NCI-H187 (cell line): Measurements from ENCODE around the gene CAMK2G.
"Not testable (repeated sequence)": the region's sequence is repeated elsewhere in the genome, so short reads cannot be mapped to it uniquely, and the experiment has no call there.

Experiments used
- DNase-seq, 2 experiments: peaks; one replicate each; lab custom pipeline; 2025; lab: John Stamatoyannopoulos, UW

Gene CAMK2G

DNA sequence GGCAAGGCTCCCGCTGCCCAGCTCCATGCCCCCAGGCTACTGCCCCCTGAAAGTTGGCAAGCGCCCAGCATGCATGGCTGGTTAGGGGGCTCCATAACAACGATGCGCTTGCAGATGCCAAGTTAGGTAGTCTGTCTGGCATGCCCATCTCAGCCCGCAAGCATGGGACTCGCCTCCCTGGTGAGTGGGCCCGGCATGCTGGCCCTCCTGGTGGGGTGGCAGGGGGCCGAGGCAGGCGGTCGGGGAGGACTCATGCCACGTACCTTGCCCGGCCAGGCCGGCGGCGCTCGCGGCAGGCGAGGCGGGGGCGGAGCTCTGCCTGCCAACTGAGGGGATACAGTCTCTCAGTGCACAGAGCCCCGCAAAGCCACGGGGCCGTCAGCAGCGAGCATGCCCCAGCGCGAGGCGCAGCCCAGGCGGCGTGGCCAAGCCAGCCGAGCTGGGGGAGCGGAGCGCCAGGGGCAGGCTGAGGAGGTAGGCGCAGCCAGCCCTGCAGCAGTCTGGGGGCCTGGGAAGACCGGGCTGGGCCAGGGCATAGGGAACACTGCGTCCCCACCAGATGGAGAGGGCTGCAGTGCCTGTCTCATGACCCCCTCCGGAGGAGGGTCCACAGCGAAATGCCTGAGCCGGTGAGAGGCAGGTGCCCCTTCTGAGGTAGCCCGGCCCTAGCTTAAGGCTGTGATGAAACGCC is 34.9 kb downstream of the CAMK2G start:
- no peak for DNase-seq

DNA sequence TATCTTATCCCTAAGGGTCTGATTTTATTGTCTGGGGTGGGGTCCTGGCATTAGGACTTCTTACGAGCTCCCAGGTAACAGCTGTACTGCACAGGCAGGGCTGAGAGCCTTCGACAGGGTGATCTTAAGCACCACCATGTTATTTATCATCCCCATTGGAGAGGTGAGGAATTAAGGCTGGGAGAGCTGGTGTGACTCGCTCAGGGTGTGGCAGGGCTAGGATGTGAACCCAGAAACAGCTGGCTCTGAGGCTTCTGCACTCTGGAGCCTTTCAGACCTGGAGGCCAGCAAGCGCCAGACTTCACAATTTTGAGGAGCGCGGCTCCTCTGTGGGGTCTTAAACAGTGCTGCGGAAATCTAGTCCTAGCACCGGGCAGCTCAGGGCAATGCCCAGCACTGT is 35.5 kb downstream of the CAMK2G start:
- DNase-seq: no peak

DNA sequence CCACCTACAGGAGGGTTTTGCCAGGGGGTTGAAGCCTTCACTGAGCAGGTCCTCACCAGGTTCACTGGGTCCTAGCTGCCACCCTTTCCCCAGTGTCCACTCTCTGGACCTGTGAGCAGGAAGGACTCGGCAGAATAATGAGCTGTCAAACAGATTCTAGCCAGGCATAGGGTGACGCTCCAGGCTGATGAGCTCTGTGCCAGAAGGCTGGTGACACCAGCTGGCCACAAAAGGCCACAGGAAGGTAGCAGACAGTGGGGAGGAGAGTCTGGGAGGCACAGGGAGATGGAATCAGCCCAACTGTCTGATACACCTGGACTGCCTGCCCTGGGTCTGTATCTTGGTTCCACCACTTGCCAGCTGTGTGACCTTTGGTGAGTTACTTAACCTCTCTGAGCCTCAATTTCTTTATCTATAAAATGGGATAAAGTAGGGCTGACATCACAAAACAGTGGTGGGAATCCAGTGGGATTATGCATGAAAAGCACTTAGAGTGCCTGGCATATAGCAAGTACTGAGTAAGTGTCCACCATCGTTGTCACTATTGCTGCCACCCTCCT is 36.3 kb downstream of the CAMK2G start:
- no peak for DNase-seq

DNA sequence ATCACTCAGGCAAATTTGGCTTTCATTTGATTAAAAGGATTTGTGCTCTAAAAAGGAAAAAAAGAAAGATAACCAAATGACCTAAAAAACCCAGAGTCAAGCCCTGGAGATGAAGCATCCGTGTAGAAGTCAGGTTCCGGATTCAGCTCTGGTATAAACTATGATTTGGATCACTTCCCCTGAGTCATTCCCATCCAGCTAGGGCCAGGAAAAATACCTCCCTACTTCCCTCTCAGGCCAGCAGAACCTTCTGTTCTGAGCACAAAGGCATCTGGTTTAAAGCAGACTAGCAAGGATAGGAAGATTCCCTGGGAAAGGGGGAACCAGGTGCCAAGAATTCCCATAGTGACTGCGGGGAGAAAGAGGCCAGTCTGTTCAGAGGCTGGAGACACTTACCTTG is 37.3 kb downstream of the CAMK2G start:
- no peak for DNase-seq

DNA sequence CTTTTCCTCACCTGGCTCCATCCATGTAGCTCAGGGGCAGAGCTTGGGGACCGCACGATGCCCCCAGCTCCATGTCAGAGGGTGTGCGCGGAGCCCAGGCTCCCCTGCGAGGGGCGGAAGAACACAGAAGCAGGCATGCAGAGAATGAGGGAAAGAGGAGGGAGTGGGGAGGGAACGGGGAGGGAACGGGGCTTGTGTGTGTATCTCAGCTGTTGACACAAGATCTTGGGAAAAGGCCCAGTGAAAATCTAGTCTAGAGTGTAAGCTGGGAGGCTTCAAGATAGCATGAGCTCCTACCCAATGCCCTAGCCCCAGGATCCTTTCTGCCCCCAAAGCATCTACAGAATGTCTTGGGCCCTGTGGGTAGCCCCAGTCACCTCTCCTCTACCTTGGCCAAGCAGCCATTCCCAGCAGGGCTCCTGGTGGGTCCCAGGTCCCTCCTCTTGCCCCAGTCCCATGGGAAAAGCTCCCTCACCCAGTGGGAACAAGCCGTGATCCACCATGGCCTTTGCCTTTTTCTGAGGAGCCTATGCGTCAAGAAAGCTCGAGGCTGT is 37.9 kb downstream of the CAMK2G start:
- DNase-seq: no peak

DNA sequence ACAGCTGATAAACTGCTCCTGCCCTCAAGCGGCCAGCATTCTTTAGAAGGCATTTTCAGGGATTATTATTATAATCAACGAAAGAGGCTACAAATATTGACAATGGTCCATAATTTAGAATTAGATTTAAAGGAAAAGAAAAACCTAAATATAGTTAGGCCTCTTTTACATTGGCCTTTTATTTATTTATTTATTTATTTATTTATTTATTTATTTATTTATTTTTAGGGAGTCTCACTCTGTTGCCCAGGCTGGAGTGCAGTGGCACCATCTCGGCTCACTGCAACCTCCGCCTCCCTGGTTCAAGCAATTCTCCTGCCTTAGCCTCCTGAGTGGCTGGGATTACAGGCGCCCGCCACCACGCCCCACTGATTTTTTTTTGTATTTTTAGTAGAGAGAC is 45.3 kb downstream of the CAMK2G start:
- not testable (repeated sequence) for DNase-seq

DNA sequence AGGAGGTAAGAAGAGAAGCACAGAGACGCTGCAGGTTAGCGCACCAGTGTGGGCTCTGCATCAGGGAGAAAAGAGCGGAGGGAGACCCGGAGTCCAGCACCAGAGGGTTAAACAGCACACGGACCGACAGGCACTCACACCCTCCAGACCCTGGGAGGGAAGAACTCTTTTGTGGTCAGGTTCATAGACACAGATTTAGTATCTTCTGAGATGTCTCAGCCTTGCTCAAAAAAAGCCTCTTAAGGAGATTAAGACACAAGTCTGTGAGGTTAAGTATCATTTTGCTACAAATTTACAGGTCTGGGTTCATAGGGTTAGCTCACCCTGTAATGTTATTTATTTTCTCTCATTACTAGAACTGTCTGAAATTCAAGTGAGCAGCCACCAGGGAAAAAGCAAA is 46.2 kb downstream of the CAMK2G start:
- DNase-seq: no peak

DNA sequence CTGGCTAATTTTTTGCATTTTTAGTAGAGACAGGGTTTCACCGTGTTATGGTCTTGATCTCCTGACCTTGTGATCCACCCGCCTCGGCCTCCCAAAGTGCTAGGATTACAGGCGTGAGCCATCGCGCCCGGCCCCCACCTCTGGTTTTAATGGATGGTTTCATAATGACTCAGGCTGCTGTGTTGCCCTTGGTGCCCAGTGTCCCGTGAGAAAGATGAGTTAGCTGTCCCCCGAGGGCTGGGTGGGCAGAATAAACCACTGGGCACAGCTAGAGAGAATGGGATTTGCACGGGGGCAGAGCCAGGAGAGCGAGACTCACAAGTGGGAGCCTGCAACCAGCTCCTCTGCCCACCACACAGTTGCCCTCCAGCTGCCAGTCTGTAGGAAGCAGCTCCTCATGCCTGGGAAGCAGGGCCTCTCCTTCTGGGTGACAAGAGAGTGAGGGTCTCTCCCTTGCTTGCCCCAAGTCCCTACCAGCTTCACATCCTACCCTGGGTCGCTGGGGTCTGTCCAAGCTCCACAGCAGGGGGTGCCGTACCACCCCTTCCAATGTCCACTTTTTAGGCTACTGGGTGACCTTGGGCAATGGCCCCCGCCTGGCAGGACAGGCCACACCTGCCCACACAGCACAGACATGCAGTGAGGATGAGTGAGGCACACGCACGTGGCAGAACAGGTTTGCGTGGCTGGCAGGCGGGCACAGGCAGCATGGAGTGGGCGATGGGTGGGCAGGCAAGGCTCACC is 46.8 kb downstream of the CAMK2G start:
- no peak for DNase-seq

DNA sequence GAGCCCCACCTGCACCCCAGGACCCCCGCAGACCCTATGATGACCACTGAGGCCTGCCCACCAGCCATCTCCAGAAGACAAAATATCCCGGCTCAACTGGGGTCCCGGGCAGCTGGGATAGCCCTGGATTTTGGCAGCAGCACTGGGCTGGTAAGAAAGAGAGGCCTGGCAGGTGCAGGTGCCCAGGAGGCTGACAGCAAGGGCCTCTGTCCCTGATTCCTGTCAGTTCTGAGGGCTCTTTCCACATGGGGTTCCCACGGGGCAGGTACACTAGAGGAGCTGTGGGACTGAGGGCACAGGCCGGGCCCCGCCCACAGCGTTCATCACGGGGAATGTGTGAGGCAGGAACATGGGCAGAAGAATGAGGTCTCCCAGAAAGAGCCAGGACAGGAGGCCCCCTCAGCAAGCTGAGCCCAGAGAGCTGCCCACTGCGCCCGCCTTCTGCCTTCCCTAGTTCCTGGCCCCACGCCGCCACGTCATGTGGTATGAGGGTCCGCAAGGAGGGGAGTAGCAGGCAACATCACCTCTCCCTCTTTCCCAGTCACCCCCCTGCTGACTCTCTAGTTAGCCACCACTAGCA is 50.1 kb downstream of the CAMK2G start:
- no peak for DNase-seq

DNA sequence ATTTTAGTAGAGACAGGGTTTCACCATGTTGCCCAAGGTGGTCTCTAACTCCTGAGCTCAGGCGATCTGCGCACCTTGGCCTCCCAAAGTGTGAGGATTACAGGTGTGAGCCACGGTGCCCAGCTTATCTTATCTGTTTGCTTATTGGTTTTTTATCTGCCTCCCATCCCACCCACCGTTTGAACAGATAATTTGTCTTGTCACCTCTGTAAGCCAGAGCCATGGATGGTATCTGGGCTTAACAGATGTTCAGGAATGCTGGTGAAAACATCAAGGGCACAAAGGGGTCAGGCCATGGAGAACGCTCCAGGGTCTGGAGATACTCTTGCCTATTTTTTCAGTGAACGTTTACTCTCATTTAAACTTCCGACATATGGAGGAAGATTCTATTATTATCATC is 51.0 kb downstream of the CAMK2G start:
- no peak for DNase-seq

DNA sequence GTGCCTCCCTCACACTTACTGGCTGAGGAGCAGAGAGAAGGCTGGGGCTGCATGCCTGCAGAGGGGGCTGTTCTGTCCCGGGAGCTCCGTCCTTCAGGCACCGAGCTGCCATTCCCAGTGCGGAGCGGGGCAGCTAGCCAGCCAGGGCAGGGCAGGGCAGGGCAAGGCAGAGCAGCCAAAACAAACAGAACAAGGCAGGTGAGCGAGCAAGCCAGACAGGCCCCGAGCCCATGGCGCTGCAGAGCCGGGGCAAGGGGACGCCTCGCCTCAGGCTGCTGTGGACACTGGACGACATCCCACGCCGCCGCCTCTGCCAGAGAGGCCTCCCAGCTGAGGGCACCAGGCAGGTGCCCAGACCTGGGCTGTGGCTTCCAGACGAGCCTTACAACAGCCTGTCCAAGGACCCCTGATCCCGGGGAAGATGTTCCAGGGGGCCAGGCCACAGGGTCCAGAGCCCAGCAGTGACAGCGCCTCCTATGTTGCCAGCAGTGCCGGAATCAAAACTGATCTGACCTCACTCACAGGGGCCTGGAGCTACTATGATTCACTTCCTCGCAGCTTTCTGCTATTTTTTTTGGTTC is 54.8 kb downstream of the CAMK2G start:
- DNase-seq: no peak

DNA sequence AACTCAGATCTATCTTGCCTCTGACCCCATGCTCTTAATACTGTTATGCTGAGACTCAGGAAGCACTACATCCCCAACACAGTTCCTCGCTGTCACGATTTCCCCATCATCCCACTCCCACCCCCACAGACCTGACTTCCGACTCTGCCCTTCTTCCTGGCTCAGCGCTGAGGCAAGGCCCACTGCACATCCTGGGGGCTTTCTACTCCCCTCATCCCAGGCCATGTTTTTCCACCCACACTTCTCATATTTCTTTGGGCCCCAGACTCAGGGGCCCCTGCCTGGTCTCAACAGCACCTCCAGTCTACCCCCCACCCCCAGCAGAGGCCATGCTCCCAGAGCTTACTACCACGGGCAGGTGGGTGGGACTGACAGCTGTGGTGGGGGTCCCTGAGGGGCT is 55.3 kb downstream of the CAMK2G start:
- no peak for DNase-seq

DNA sequence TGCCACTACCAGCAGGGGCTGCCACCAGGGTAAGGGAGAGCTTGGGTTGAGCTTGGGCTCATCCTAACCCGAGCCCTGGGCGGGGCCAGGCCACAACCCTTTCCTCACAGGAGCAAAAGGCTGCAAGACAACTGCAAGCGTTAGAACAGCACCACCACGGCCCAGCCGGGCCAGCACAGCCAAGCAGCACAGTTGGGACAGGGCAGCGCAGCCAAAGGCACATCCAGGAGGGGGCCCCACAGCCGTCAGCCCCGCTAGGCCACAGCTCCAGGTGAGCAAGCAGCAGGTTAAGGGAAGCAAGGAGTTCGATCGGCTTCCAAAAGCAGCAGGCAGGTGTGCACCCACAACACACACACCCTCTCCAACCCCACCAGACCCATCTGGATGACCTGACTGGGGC is 56.0 kb downstream of the CAMK2G start:
- DNase-seq: no peak

DNA sequence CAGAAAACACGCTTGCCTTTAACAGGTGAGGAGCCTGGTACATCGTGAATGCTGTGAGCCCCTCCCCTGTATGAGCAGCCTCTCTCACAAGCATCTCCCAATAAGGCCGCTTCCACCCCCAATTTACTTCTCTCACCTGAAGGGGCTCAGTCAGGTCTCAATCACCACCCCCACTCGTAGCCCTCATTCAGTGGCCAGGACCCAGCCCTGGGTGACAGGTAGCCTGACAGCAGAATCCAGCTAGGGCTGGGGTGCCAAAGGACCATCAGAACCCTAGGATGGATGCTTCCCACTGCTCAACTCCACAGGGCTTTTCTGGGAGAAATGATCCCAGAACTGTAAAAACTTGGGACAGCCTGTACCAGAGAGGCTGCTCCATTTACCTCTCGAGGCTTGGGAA is 56.5 kb downstream of the CAMK2G start:
- no peak for DNase-seq

DNA sequence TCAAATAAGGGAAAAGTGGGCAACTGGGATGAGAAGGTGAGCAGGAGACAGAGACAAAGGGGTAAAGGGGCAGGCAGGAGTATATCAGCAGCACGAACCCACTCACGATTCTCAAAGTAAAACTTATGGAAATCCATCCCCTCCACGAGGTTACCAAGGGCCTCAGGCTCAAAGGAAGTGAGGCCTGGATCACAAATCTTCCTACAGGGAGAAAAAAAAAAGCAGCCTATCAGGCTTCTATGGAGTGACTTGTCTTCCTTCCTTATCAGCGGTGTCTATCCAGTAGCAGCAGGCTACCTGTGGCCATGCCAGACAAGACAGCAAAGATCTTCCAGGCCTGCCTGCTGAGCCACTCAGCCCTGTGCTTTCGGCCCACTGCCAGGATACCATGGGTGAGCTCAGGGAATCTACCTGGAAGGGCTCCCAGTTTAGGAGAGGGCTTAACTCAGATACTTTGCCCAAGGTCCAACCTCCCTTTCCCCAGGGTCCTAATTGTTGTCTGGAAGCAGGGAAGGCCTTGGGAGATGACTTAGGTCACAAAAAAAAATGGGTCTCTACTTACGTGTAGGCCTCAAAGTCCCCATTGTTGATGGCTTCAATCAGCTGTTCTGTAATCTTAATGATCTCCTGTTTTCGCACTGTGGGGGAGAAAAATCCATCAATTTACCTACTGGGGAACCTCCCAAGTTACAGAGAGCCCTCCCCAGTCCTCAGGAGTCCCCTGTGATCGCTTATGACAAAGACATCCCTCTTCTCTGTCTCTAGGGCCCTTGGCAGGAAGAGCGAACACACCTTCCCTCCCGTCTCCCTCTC is 57.2 kb downstream of the CAMK2G start:
- DNase-seq: no peak

DNA sequence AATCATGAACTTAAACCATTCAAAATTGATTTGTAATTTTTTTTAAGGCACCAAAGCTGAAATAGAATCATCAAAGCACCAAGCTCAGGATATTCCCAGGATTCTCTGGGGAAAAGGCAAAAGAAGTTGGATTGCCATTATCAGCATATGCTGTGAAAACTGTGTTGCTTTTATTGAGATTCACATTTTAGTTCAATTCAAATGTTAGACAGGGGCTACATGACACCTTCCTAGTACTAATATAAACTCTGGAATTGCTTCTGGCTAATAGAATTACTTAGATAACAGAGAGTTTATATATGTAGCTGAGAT is 58.7 kb downstream of the CAMK2G start:
- no peak for DNase-seq

DNA sequence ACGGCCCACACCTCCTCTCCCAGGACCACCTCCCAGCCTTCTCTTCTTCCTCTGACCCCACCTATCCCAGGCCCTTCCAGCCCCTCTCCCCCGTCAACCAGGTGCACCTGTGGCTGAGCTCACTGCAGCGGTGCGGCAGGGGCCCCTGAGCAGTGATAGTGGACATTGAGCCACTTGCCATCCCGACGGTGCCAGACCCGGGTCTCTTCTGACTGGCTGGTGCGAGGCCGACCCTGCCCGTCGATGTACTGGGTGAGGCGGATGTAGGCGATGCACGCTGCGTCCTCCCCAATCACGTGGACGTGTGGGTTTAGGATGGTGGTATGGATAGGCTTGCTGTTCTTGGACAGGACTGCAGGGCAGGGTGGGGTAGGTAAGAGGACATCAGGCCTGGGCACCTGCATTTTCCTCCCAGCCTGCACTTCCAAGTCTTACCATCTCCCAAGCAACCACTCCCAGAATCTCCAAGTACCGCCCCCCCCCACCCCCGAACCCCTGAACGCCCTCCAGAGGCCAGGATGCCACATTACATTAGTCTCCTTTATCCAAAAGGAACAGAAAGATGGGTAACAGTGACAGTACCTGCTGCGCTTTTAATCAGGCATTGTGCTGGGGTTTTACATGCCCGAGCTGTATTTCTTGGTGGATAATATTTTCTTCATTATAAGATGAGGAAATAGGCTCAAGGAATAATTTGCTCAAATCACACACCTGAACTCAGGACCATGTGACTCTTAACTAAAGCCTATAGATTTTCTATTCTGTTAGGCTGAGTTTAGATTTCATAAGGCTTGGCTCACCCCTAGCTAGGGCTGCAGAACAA is 59.2 kb downstream of the CAMK2G start:
- DNase-seq: no peak

DNA sequence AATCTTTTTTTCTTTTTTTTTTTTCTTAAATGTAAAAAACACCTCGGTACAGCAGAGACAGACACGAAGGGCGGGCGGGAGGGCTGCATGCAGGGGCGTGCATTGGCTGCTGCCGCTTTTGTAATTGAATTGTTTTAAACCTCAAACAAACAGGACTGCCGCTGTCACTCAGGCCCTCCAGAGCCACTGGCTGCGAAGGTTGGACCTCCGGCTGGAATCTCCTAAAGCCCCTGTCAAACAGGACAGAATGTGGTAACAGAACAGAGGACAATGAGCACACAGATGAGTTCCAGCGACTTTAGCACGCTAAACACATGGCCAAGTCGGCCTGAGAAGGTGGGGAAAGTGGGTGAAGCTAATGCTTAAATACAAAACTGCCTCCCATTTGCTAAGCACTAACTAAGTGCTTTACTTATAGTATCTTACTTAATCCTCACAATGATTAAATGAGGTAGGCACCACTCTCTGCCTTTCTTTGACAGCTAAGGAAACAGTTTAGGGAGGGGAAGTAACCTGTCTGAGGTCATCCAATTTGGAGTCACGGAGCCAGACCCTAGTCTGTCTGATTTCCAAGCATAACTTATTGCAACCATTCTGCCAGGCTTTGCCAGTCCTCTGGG is 60.0 kb downstream of the CAMK2G start:
- no peak for DNase-seq

DNA sequence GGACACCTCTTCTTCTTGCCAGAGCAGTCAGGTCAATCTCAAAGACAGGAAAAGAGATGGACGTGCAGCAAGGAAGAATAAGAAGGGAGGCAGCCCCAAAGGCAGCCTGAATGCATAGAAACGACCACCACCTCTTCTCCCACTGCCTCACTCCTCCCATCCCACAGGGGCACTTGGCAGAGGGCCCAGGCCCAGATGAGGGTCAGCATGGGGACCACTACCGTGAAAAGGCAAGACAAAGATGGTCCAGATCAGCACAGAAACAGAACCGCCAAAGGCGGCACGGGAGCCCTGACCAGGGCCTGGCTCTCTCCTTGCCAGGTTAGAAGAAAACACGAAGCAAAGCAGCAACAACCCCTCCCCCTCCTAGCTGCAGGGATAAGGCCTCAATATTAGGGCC is 61.0 kb downstream of the CAMK2G start:
- no peak for DNase-seq

DNA sequence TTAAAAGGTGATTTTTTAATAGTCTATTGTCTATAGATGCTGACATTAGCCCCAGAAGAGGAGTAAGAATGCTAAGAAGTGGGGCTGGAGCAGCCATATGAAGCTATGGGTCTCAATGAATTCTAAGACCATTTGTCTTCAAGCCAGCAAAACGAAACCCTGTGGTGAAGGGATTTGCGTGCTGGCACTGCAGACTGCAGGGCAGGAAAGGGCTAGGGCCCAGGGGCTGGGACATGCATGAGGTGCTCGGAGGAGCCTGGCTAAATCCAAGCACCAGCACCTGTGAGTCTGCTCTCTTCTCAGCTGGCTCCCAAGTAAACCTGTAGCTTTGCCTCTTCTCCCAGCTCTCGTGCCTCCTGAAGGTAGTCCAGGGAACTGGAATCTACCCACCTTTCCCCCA is 61.7 kb downstream of the CAMK2G start:
- DNase-seq: no peak
